UCSD-AML1 (cell line): Measurements from ENCODE around the gene CIT.
"Not testable (repeated sequence)": the region's sequence is repeated elsewhere in the genome, so short reads cannot be mapped to it uniquely, and the experiment has no call there.

Experiments
- DNase-seq: peaks from one replicate; lab custom pipeline; 2025; ENCODE audit not compliant: unreplicated experiment; lab: John Stamatoyannopoulos, UW

The CIT gene

GRCh38 chr12:119659289-119659897 is 217.7 kb downstream of the CIT start:
- no peak for DNase-seq

GRCh38 chr12:119658166-119658565 is 219.0 kb downstream of the CIT start:
- DNase-seq = not testable (repeated sequence)

GRCh38 chr12:119657001-119657400 is 220.1 kb downstream of the CIT start:
- not testable (repeated sequence) for DNase-seq

- no peak for DNase-seq
Observed at GRCh38 chr12:119652665-119653064, 224.5 kb downstream of the CIT start.

GRCh38 chr12:119649202-119649808 is 227.8 kb downstream of the CIT start:
- no peak for DNase-seq

GRCh38 chr12:119645535-119646059 is 231.5 kb downstream of the CIT start:
- no peak for DNase-seq

- DNase-seq = no peak
Observed at GRCh38 chr12:119644930-119645329, 232.2 kb downstream of the CIT start.

GRCh38 chr12:119642986-119643385 is 234.1 kb downstream of the CIT start:
- no peak for DNase-seq
